Jurkat, Clone E6-1 (cell line): Measurements from ENCODE around the gene OCEL1.
"Not testable (repeated sequence)": the region's sequence is repeated elsewhere in the genome, so short reads cannot be mapped to it uniquely, and the experiment has no call there.

Experiments used
- DNase-seq: peaks from one replicate; pipeline ENCODE4 v3.0.0-alpha.2; 2011; ENCODE audit warnings: low read depth, low spot score
- H3K4me3 ChIP-seq: 2 replicates; pipeline ENCODE4 v1.5.1; 2011; ENCODE audit warnings: mild to moderate bottlenecking, low read length, control low read depth, moderate library complexity

Gene OCEL1

DNA sequence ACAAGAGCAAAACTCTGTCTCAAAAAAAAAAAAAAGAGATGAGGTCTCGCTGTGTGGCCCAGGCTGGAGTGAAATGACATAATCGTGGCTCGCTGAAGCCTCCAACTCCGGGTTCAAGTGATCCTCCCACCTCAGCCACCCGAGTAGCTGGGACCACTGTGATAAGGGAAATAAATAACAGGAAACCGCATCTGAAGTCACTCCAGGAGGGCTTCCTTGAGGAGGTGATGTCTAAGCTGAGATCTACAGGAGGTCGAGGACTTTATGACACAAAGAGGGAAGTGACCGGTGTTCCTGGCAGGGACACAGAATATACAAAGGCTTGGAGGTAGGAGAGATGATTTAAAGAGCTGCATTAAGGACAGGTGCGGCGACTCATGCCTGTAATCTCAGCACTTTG lies 28.6 kb downstream of the OCEL1 start:
- H3K4me3 ChIP-seq = no peak overlapping the region
- DNase-seq = no peak

- H3K4me3 ChIP-seq = no peak overlapping the region
- DNase-seq = no peak
Observed at GRCh38 chr19:17255150-17255621, 29.2 kb downstream of the OCEL1 start.

GRCh38 chr19:17256130-17256529 lies 30.1 kb downstream of the OCEL1 start:
- no peak for DNase-seq
- no peak overlapping the region for H3K4me3 ChIP-seq

GRCh38 chr19:17259118-17259780 lies 33.2 kb downstream of the OCEL1 start:
- H3K4me3 ChIP-seq = no peak overlapping the region
- no peak for DNase-seq

DNA sequence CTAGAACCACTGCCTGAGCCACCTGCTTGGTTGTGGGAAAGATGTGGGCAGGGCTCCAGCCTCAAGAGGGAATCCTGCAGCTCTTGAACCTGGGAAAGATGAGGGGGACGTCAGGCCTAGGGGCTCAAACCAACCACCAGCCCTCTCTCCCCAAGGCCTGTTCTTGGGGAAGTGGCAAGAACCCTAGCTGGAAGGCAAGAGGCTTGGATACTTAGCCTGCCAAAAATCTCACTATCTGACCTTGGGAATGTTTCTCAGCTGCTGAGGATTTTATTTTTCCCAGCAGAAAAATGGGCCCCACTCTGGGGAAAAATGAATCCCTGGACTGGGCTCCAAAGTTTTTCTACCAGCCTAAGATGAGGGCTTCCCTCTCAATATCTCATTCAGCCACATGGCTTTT lies 33.9 kb downstream of the OCEL1 start:
- DNase-seq = no peak
- no peak overlapping the region for H3K4me3 ChIP-seq

GRCh38 chr19:17260842-17261325 lies 34.9 kb downstream of the OCEL1 start:
- no peak overlapping the region for H3K4me3 ChIP-seq
- DNase-seq = peak; percentile 84

DNA sequence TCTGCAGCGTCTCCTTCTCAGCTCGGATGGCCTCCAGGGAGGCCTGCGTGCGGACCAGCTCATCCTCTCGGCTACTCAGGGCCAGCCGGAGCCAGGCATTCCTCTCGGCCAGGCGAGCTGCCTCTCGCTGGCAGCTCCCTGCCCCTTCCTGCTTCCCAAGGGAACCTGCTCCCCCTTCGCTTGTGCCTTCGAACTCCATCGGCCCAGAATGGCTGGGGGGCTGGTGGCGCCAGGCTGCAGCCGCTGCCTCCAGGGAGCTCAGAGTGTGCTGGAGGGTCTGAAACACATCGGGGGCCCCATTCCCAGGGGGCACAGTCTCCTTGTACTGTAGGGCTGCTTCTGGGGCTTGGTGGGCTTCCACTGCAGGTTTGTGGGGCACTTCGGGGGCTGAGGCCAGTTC lies 36.5 kb downstream of the OCEL1 start:
- DNase-seq = no peak
- no peak overlapping the region for H3K4me3 ChIP-seq

DNA sequence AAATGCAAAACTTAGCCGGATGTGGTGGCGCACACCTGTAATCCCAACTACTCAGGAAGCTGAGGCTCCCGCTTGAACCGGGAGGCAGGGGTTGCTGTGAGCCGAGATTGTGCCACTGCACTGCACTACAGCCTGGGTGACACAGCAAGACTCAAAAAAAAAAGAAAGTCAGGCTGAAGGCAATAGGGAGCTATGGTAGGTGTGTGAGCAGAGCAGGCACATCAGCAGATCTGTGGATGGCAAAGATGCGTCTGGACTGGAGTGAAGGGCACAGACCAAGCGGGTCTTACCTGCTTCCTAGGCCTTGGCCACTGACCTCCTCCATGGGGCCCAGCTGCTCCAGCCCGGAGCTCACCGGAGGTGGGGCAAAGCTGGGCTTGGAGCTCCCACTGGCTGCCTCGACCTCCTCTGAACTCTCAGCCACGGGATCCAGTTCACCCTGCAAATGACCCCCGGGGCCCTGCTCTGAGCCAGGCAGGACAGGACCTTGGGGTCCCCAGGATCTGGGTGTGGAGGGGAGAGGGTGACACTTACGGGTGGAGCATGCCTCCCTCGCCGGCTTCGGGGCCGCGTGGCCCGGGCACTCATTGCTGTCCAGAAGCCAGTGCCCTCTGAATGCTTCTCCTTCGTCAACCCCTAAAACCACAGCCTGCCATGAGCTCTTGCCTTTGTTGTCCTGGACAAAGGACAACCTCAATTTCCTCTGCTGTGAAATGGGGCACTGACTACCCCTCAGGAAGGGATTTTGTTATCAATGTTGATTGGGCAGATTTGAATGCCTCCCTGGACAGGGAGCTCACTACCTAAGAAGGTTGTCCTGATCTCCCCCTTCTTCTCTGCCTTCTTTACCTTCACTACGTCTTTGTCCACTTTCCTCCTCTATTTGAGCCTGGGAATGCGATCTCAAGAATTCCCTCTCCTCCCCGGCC lies 38.0 kb downstream of the OCEL1 start:
- H3K4me3 ChIP-seq = no peak overlapping the region
- DNase-seq = no peak

GRCh38 chr19:17264641-17264979 lies 38.6 kb downstream of the OCEL1 start, which contains the start of gene USHBP1:
Gene USHBP1 (minus strand): TSS chr19:17264745. CDS start chr19:17264299, 446 bp downstream.
- H3K4me3 ChIP-seq = no peak within 1 kb of the TSS
- DNase-seq = no peak

- H3K4me3 ChIP-seq = no peak overlapping the region
- DNase-seq = no peak
Observed at GRCh38 chr19:17266026-17266425, 40.0 kb downstream of the OCEL1 start.

- DNase-seq = no peak
- no peak overlapping the region for H3K4me3 ChIP-seq
Observed at GRCh38 chr19:17266589-17266974, 40.6 kb downstream of the OCEL1 start.

DNA sequence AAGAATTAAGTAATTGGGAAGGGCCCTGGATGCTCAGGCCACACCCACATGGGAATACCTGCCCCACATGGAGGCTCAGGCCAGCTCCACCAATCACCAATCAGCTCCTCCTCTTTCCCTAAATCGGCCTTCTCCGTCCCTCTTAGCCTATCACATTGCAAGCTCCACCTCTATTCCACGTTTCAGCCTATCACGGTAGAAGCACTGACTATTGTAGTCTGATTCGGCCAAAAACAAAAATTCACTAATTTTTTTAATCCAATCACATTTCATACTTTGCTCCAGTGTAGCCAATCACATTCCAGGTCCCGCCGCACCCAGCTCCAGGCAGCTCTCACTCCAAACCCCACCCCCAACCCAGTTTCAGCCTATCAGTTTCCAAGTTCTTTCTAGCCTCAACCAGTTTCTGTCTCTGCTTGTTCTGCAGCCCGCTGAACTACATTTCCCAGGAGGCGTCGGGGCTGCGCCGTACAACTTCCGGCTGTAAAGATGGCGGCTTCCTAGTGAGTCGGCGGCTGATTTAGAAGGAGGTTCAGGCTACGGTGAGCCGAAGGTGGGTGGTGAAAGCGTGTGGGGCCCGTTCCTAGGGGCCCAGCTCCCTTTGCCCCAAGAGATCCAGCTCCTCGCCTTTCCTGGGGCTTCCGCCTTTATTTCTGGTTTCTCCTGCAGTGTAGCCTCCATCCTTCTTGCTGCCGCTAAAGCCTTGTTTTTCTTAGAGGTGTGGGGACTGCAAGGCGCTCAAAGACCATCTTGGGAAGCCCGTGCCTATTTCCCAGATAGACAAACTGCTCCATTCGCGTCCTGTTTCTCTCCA lies 41.2 kb downstream of the OCEL1 start, which contains the start of gene BABAM1:
Gene BABAM1 (plus strand): TSS at position 469 of the 814 bp plus-strand sequence. CDS start 1,364 bp downstream, outside the sequence.
- H3K4me3 ChIP-seq = peak within 1 kb of the TSS; percentile 99
- peak; percentile 99 for DNase-seq

GRCh38 chr19:17268754-17269153 lies 42.7 kb downstream of the OCEL1 start:
- no peak for DNase-seq
- no peak overlapping the region for H3K4me3 ChIP-seq

GRCh38 chr19:17274892-17275291 lies 48.9 kb downstream of the OCEL1 start:
- not testable (repeated sequence) for H3K4me3 ChIP-seq, DNase-seq

- H3K4me3 ChIP-seq = no peak overlapping the region
- DNase-seq = no peak
Observed at GRCh38 chr19:17275441-17276175, 49.6 kb downstream of the OCEL1 start.
